Gastrocnemius medialis (tissue), 4 donors: ENCODE results near the gene MGAT5. TPM values are rescaled to one million over a fixed set of nuclear protein-coding genes. Genes with fewer than 3 reads are reported as not detected.

Source experiments
- ATAC-seq, 2 donors: fragments of 150-250 bp; one replicate each; pipeline ENCODE4 v1.9.1; 2016
- DNase-seq, 2 donors: peaks; one replicate each; pipeline ENCODE4 v3.0.0-alpha.2; 2019
- H3K27ac ChIP-seq, 4 donors: fragments of 200-600 bp; sonication (generic); 1 replicate in 1 of 4; 2 replicates in 3 of 4; pipeline ENCODE4 v1.5.1; 2016 to 2018; ENCODE audit warnings: mild to moderate bottlenecking in 2 of 4, moderate library complexity in 1 of 4
- H3K27me3 ChIP-seq, 3 donors: fragments of 200-600 bp; sonication (generic) in 2 of 3; 1 replicate in 1 of 3; 2 replicates in 2 of 3; pipeline versions ENCODE4 v1.5.1 to v1.6.0; 2016 to 2019; ENCODE audit warnings: mild to moderate bottlenecking in 1 of 3, moderate library complexity in 1 of 3
- H3K36me3 ChIP-seq, 2 donors: fragments of 200-600 bp; sonication (generic) in 1 of 2; one replicate each; pipeline ENCODE4 v1.5.1; 2017 to 2018
- H3K4me1 ChIP-seq, 2 donors: fragments of 200-600 bp; sonication (generic) in 1 of 2; one replicate each; pipeline ENCODE4 v1.5.1; 2016 to 2017; ENCODE audit warnings: mild to moderate bottlenecking in 2 of 2
- H3K4me3 ChIP-seq, 4 donors: fragments of 200-600 bp; sonication (generic) in 3 of 4; 1 replicate in 1 of 4; 2 replicates in 3 of 4; pipeline ENCODE4 v1.5.1; 2016 to 2019; ENCODE audit warnings: mild to moderate bottlenecking in 2 of 4
- H3K9me3 ChIP-seq, 3 donors: fragments of 200-600 bp; sonication (generic) in 2 of 3; 1 replicate in 1 of 3; 2 replicates in 2 of 3; pipeline ENCODE4 v1.5.1; 2016 to 2019
- CTCF ChIP-seq, 5 experiments: fragments of 450-650 bp in 3 of 5; fragments of 200-600 bp in 2 of 5; sonication (generic) in 2 of 5; IDR thresholded peaks in 4 of 5; conservative IDR thresholded peaks in 1 of 5; 1 replicate in 4 of 5; 2 replicates in 1 of 5; pipeline ENCODE4 v1.5.1; 2016 to 2019; ENCODE audit warnings: antibody characterized with exemption in 5 of 5, mild to moderate bottlenecking in 3 of 5, moderate library complexity in 3 of 5
- POLR2A ChIP-seq, 2 donors: fragments of 450-650 bp; IDR thresholded peaks; one replicate each; pipeline ENCODE4 v1.6.1; 2017; ENCODE audit warnings: antibody characterized with exemption in 2 of 2, mild to moderate bottlenecking in 2 of 2, moderate library complexity in 2 of 2
- in situ Hi-C, 4 donors: fragments of 200-750 bp; cut with MboI; loops; one replicate each; pipeline versions ENCODE4 v1.15.0 to v1.8.0; 2017; ENCODE audit warnings: low sequenced_read_pairs in 4 of 4
- intact Hi-C: fragments of 100-400 bp; cut with DNase I; formaldehyde crosslinking; loops from one replicate; pipeline ENCODE4 v1.15.1; 2023; ENCODE audit warnings: low total_unique reads
- total RNA-seq, 4 donors: library from RNA; depleted of rRNA; stranded (reverse); fragments of >200 nt; gene quantifications; one replicate each; pipeline versions ENCODE4 v1.1.0 to v1.2.3, GENCODE V29; 2016

Gene MGAT5
- total RNA-seq, 4 donors from 2014 or later = 3.0 to 4.9 (median 3.3) TPM

GRCh38 chr2:134417968-134418582 is 164.2 kb downstream of the MGAT5 start:
- DNase-seq = no peak
- Histone ChIP-seq H3K4me3 (no peak overlapping the region), H3K4me1 (peaks cover 16 to 19% of the 10 kb centered on the region in 2 donors), H3K27ac (no peak overlapping the region), H3K9me3 (no peaks in the 10 kb centered on the region), H3K27me3 (no peaks in the 10 kb centered on the region), H3K36me3 (no peaks in the 10 kb centered on the region)
- in situ Hi-C loops = loop anchor here in 2 of 4 donors (10.0 to 25.0 kb wide), 3 partner anchors 181 to 556 kb away; no protein-coding TSS in a partner anchor
- TF ChIP-seq POLR2A (IDR thresholded peaks at IDR 0.05) = no peak
- TF ChIP-seq CTCF (IDR thresholded peaks at IDR 0.05 in 4 of 5, conservative IDR thresholded peaks at IDR 0.05 in 1 of 5) = no peak
- no peak for ATAC-seq
- intact Hi-C loops = no loop called here

GRCh38 chr2:134420259-134420658 is 166.4 kb downstream of the MGAT5 start:
- Histone ChIP-seq H3K9me3 (no peaks in the 10 kb centered on the region), H3K27ac (peak overlapping the region; percentile 8 to 67 (median 62)), H3K4me3 (no peak overlapping the region), H3K27me3 (no peaks in the 10 kb centered on the region), H3K4me1 (peaks cover 16 to 19% of the 10 kb centered on the region in 2 donors), H3K36me3 (peaks cover 0 to 3% of the 10 kb centered on the region in 2 donors)
- intact Hi-C loops (no loop called here), in situ Hi-C loops (loop anchor here in 1 of 4 donors (25.0 kb wide), 2 partner anchors 183 to 558 kb away; no protein-coding TSS in a partner anchor)
- ATAC-seq (peak; percentile 39 to 49), DNase-seq (no peak)
- no peak for TF ChIP-seq POLR2A (IDR thresholded peaks at IDR 0.05)
- TF ChIP-seq CTCF (IDR thresholded peaks at IDR 0.05 in 4 of 5, conservative IDR thresholded peaks at IDR 0.05 in 1 of 5) = no peak

DNA sequence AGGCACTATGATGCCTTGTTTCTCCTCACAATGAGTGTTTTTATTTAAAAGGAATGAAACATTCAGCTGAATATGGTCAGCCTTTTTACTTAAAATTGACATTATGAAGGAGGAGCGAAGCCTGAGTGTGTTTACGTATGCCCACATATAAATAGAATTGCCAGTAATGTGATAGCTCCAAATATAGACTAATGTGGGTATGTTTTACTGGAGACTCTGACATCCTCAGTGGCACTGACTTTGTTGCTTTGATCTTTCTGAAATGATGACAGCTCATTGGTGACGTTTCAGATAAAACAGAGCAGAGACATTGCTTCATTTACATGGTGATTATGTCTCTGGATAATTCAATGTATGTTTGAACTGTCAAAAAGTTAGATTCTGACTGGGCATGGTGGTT is 167.0 kb downstream of the MGAT5 start:
- Histone ChIP-seq H3K27ac (peak overlapping the region; percentile 8 to 67 (median 62)), H3K4me1 (peaks cover 16 to 19% of the 10 kb centered on the region in 2 donors), H3K4me3 (no peak overlapping the region), H3K27me3 (no peaks in the 10 kb centered on the region), H3K36me3 (peaks cover 0 to 3% of the 10 kb centered on the region in 2 donors), H3K9me3 (no peaks in the 10 kb centered on the region)
- ATAC-seq = peak; percentile 74 to 83
- in situ Hi-C loops = loop anchor here in 1 of 4 donors (25.0 kb wide), 2 partner anchors 184 to 559 kb away; no protein-coding TSS in a partner anchor
- TF ChIP-seq POLR2A (IDR thresholded peaks at IDR 0.05) = no peak
- TF ChIP-seq CTCF (IDR thresholded peaks at IDR 0.05 in 4 of 5, conservative IDR thresholded peaks at IDR 0.05 in 1 of 5) = no peak
- intact Hi-C loops = no loop called here
- DNase-seq = no peak

GRCh38 chr2:134421556-134422328 is 167.9 kb downstream of the MGAT5 start:
- Histone ChIP-seq H3K27ac (peak overlapping the region in 2 of 4 donors; percentile 59 to 66), H3K36me3 (peaks cover 0 to 3% of the 10 kb centered on the region in 2 donors), H3K4me3 (no peak overlapping the region), H3K4me1 (peaks cover 16 to 19% of the 10 kb centered on the region in 2 donors), H3K27me3 (no peaks in the 10 kb centered on the region), H3K9me3 (no peaks in the 10 kb centered on the region)
- TF ChIP-seq CTCF (IDR thresholded peaks at IDR 0.05 in 4 of 5, conservative IDR thresholded peaks at IDR 0.05 in 1 of 5) (no peak), POLR2A (IDR thresholded peaks at IDR 0.05) (no peak)
- DNase-seq = no peak
- peak; percentile 53 to 71 for ATAC-seq
- intact Hi-C loops = no loop called here
- in situ Hi-C loops = loop anchor here in 1 of 4 donors (25.0 kb wide), 2 partner anchors 184 to 559 kb away; no protein-coding TSS in a partner anchor
